SKM-1 treated with dmso at 0.1 percent for 144 hours (cell line): ENCODE data around the gene SETBP1.

Experiments
- DNase-seq: peaks from one replicate; lab custom pipeline; 2025; ENCODE audit not compliant: unreplicated experiment; lab: John Stamatoyannopoulos, UW

Gene SETBP1

DNA sequence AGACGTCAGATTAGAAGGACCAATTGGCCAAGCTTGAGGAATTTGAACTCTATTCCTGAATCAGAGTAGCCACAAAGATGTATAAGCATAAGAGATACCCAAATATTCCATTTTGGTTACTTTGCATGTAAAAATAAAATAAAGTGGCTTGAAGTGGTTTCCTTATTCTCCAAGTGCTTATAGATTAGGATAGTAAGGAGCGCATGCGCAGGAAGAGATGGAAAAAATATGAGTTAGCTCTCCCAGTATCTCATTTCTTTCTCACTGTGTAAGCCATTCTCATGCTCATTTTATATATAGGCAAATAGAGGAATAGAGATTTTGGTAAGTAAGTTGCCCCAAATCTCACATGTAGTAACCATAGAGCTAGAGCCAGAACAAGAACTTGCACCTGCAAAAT, 241.3 kb downstream of the SETBP1 start:
- no peak for DNase-seq

DNA sequence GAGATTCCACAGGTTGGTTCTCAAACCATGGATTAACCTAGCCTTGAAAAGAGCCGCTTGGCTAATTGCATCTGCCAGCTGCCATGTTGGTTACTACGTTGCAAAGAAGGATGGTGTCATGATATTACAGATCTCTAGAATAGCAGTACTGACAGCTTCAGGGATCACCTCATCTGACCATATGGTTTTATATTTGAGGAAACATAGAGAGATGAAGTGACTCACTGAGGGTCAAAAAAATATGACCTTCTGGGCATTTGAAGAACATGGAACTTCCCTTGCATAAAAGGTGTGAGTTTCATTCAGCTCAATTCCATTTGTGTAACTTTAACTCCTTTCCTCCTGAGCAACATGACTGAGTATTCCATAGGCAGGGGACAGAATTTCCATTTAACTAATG, 242.3 kb downstream of the SETBP1 start:
- DNase-seq: no peak

DNA sequence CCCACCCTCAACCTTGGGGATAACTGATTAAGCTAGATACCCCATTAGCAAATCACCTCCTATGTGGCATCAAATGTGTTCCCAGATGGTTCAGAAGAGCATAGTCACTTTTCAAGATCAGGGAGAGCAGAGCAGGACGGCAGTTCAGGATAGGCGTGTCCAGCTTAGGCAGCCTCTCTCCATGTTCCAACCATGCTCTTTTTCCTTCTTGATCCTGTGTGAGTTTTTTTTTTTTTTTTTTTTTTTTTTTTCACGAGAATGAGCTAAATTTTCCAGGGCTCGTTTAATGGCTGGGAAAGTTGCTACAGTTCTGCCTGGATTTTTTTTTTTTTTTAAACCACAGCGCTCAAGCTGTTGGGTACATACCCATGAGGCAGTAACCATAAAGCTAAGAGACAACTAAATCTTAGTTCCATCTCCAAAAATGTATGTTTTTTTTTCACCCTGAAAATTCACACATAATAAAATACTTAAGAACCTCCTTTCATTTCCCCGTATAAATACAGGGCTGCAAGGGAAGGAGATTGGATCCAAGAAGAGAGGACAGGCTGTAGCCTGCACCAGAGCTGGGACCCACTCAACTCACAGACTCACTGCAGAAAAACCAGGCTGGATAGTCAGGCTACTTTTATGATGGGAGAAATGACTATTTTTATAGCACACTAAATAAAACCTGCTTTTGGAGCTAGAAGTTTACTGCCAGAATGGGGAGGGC, 244.3 kb downstream of the SETBP1 start:
- no peak for DNase-seq

GRCh38 chr18:44927127-44927849, 246.6 kb downstream of the SETBP1 start:
- no peak for DNase-seq

DNA sequence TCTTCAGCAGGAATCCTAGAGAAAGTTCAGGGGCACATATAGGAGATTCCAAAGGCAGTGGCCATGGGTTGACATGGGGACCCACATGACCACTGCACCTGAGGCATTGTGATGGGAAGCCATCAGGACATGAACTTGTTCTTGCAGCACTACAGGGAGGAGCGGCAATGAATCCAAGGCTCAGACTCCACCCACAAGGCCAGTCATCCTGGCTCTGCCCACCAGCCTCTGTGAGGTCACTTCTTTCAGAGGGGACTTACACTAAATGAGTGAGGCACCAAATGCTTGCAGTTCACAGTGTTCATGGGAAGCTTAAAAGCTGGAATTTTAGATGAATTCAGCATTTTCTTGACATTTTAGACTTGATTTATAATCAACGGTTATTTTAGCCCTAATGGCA, 254.2 kb downstream of the SETBP1 start:
- DNase-seq: no peak

DNA sequence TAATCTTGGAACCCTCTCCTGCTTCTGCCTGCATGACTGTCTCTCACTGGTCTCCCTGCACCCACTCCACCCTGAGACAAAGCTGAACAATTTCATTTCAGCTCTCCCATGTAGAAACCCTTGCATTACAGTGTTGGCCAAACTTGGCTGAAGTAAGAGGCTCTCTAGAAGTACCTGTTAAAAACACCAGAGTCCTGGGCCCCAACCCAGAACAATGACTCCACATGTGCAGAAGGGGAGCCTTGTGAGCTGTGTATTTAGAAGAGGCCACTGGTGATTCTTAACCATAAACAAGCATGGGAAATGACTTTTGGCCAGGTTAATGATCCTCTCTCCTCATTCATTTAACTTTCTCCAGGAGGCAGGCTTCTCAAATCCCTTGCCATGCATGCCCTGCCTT, 254.8 kb downstream of the SETBP1 start:
- no peak for DNase-seq

DNA sequence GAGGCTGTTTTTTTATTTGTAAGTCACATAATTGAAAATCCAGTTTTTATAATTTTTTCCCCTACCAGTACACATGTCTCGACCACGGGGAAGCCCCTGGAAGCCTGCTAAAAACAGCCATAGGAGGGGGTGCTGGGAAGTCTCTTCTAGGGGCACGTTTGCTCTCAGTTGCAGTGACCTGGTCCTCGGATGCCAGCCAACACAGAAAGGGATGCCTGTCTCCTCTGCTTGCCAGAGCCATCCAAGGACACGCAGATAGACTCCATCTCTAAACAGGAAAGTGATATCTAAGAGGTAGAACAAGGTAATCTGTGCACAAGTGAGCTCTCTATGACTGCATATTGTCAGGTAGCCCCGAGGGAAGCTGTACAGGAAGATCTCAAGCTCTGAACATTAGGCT, 255.8 kb downstream of the SETBP1 start:
- DNase-seq: no peak

DNA sequence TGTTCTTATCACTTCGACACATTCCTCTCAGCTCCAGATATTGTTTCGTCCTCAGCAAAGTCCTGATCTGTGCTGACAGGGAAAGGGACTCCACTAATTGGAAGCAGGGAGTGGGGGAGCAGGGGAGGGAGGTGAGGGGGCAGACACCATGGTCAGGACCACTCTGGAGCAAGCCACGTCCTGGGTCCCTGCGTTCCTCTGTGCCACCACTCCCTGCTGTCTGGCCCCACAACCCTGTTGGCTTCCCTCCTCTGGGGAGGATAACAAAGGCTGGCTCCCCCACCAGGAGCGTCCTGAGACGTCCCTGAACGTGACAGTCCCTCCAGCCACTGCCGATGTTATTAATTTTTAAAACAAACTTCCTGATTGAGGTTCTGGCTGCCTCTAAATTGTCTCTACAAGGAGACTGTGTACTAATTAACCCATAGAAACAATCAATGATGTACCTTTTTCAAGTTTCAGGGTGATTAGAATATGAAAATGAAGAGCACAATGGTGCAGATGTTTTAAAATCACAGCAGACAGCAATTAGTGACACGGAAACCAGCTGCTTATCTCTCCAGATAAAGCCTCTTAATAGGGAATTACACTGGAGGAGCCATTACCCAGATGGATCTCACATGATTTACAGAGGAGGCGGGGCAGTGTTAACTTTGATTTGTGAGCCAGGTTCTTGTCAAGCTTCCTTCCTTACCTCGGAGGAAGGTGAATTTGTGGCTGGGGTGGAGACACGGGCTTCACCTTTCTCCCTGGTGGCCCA, 257.5 kb downstream of the SETBP1 start:
- no peak for DNase-seq

GRCh38 chr18:44938720-44939665, 258.3 kb downstream of the SETBP1 start:
- no peak for DNase-seq

- no peak for DNase-seq
Measured at GRCh38 chr18:44941516-44941915, 260.8 kb downstream of the SETBP1 start.

GRCh38 chr18:44942073-44942472, 261.4 kb downstream of the SETBP1 start:
- no peak for DNase-seq

- no peak for DNase-seq
Measured at GRCh38 chr18:44943311-44943881, 262.7 kb downstream of the SETBP1 start.

GRCh38 chr18:44944461-44944860, 263.8 kb downstream of the SETBP1 start:
- DNase-seq: no peak

GRCh38 chr18:44945888-44946401, 265.3 kb downstream of the SETBP1 start:
- no peak for DNase-seq

- DNase-seq: no peak
Measured at GRCh38 chr18:44946529-44947113, 265.9 kb downstream of the SETBP1 start.

DNA sequence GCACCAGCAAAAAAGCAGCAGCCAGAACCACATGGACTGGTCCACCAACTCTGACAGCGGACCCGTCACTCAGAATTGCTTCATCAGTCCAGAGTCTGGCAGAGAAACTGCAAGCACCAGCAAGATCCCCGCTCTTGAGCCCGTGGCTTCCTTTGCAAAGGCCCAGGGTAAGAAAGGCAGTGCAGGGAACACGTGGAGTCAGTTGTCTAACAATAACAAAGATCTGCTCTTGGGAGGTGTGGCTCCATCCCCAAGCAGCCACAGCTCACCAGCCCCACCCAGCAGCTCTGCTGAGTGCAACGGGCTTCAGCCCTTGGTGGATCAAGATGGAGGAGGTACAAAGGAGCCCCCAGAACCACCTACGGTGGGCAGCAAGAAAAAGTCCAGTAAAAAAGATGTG, 269.3 kb downstream of the SETBP1 start:
- no peak for DNase-seq

DNA sequence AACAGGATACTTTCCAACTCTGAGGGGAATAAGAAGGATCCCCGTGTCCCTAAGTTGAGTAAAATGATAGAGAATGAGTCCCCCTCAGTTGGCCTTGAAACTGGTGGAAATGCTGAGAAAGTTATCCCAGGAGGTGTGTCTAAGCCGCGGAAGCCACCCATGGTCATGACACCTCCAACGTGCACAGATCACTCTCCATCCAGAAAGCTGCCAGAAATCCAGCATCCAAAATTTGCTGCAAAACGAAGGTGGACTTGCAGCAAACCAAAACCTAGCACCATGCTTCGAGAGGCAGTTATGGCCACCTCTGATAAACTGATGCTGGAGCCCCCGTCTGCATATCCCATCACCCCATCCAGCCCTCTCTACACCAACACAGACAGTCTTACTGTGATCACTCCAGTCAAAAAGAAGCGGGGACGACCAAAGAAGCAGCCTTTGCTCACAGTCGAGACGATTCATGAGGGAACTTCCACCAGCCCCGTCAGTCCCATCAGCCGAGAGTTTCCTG, 270.1 kb downstream of the SETBP1 start:
- DNase-seq: no peak

GRCh38 chr18:44951748-44952147, 271.1 kb downstream of the SETBP1 start:
- DNase-seq: no peak

DNA sequence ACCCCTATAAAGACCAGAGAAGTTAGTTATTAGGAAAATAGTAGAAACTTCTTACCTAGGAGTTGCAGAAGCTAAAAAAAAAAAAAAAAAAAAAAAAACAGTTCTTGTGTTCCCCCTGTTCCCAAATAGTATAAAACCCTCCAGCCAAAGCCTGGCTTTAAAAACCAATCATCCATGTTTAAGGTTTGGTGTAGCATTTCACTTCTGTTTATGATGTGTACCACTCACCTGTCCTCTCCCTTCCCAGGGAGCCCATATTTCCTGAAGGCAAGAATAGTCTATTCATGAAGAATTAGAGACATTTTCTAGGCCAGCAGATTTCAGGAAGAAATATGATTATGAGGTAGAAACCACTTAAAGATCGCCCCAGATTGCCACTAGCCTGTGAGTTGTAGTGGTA, 273.6 kb downstream of the SETBP1 start:
- DNase-seq: no peak

- no peak for DNase-seq
Measured at GRCh38 chr18:44955825-44956224, 275.1 kb downstream of the SETBP1 start.
